HG03025 (cell line): Measurements from ENCODE around the gene HSD3B2.

Experiments used
- ATAC-seq: cut with Tn5 transposase; IDR thresholded peaks from one replicate; pipeline ENCODE4 v1.9.1; 2021; ENCODE audit warnings: mild to moderate bottlenecking, moderate library complexity; ENCODE audit not compliant: unreplicated experiment, low FRiP score

Gene HSD3B2

GRCh38 chr1:119451158-119451557 lies 36.2 kb downstream of the HSD3B2 start:
- ATAC-seq: no peak

- ATAC-seq: no peak
These were observed 37.1 kb downstream of the HSD3B2 start for GRCh38 chr1:119452091-119452490.

GRCh38 chr1:119453021-119453420 lies 38.1 kb downstream of the HSD3B2 start:
- ATAC-seq: no peak

- ATAC-seq: no peak
These were observed 48.0 kb downstream of the HSD3B2 start for GRCh38 chr1:119462964-119463363.

GRCh38 chr1:119463569-119463968 lies 48.6 kb downstream of the HSD3B2 start:
- ATAC-seq: no peak

GRCh38 chr1:119466445-119466844 lies 51.5 kb downstream of the HSD3B2 start:
- ATAC-seq: no peak

- ATAC-seq: no peak
These were observed 52.3 kb downstream of the HSD3B2 start for GRCh38 chr1:119467219-119467618.

- no peak for ATAC-seq
These were observed 53.1 kb downstream of the HSD3B2 start for GRCh38 chr1:119467857-119468668.

GRCh38 chr1:119469741-119470140 lies 54.8 kb downstream of the HSD3B2 start:
- ATAC-seq: no peak

- no peak for ATAC-seq
These were observed 55.4 kb downstream of the HSD3B2 start for GRCh38 chr1:119470377-119470776.

- no peak for ATAC-seq
These were observed 56.0 kb downstream of the HSD3B2 start for GRCh38 chr1:119470958-119471357.

- no peak for ATAC-seq
These were observed 56.6 kb downstream of the HSD3B2 start for GRCh38 chr1:119471566-119471965.

GRCh38 chr1:119472080-119472818 lies 57.3 kb downstream of the HSD3B2 start:
- no peak for ATAC-seq
